ENCODE data around the gene PVR.

DNA sequence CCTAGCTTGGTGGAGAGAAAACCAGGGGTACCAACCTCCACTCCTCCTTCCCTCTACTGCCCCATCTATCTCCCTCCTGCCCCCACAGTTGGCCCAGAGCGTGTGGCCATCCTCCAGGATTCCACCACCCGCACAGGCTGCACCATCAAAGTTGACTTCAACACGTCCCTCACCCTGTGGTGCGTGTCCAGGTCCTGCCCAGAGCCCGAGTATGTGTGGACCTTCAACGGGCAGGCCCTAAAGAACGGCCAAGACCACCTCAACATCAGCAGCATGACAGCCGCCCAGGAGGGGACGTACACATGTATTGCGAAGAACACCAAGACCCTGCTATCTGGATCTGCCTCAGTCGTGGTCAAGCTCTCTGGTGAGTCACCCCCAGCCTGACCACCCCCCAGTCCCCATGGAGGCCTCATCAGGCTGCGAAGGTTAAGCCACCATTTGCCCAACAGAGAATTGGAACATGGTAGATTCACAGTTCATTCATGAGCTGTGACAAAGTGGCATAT, 61.8 kb downstream of the PVR start:
- no peak for TF ChIP-seq CTCF (IDR thresholded peaks at IDR 0.05)
- no peak for TF ChIP-seq POLR2A (IDR thresholded peaks at IDR 0.05)
- TF ChIP-seq EP300 (IDR thresholded peaks at IDR 0.05) = no peak
- TF ChIP-seq POLR2AphosphoS5 (IDR thresholded peaks at IDR 0.05) = no peak

All from gastroesophageal sphincter (tissue), 3 donors.